Mesenchymal stem cell (in vitro differentiated cells and primary cell): ENCODE data around the gene CTU2.

Experiments used
- DNase-seq: peaks from one replicate; pipeline ENCODE4 v3.0.0-alpha.2; 2013
- H2AFZ ChIP-seq: one replicate; pipeline ENCODE4 v1.6.1; 2013; ENCODE audit warnings: low read depth, mild to moderate bottlenecking, control low read depth, inconsistent platforms, low read length, moderate library complexity
- H2AK5ac ChIP-seq: 2 replicates; pipeline ENCODE4 v1.6.1; 2013; ENCODE audit warnings: low read length, moderate library complexity, mild to moderate bottlenecking, inconsistent platforms; ENCODE audit not compliant: severe bottlenecking
- H2BK120ac ChIP-seq: one replicate; pipeline ENCODE4 v1.6.1; 2013; ENCODE audit warnings: low read depth, mild to moderate bottlenecking, inconsistent platforms, low read length, moderate library complexity
- H2BK12ac ChIP-seq, 2 experiments: one replicate each; pipeline ENCODE4 v1.6.1; 2013; ENCODE audit warnings: inconsistent platforms in 2 of 2, low read length in 2 of 2, mild to moderate bottlenecking in 2 of 2, moderate library complexity in 2 of 2, control low read depth in 1 of 2
- H2BK15ac ChIP-seq: one replicate; pipeline ENCODE4 v1.6.1; 2013; ENCODE audit warnings: mild to moderate bottlenecking, low read depth, inconsistent platforms; ENCODE audit not compliant: poor library complexity, severe bottlenecking
- H2BK5ac ChIP-seq: 2 replicates; pipeline ENCODE4 v1.6.1; 2013; ENCODE audit warnings: low read depth, mild to moderate bottlenecking, low read length, control low read depth, inconsistent platforms; ENCODE audit not compliant: poor library complexity, severe bottlenecking
- H3K14ac ChIP-seq, 2 experiments: one replicate each; pipeline ENCODE4 v1.6.1; 2013; ENCODE audit warnings: inconsistent platforms in 2 of 2, low read length in 2 of 2, control low read depth in 1 of 2, mild to moderate bottlenecking in 1 of 2, moderate library complexity in 1 of 2
- H3K18ac ChIP-seq, 2 experiments: one replicate each; pipeline ENCODE4 v1.6.1; 2013; ENCODE audit warnings: inconsistent platforms in 2 of 2, low read length in 2 of 2, control low read depth in 1 of 2, low read depth in 1 of 2, mild to moderate bottlenecking in 1 of 2
- H3K23ac ChIP-seq, 2 experiments: one replicate each; pipeline ENCODE4 v1.6.1; 2013; ENCODE audit warnings: inconsistent platforms in 2 of 2, low read length in 2 of 2, mild to moderate bottlenecking in 2 of 2, moderate library complexity in 2 of 2, control low read depth in 1 of 2
- H3K27ac ChIP-seq: 2 replicates; pipeline ENCODE4 v1.5.1; 2013; ENCODE audit warnings: mild to moderate bottlenecking, moderate library complexity, low read length, control low read depth, inconsistent platforms; ENCODE audit not compliant: poor library complexity, severe bottlenecking
- H3K27me3 ChIP-seq, 2 experiments: 2 replicates each; pipeline versions ENCODE4 v1.6.1 to v1.7.0; 2013; ENCODE audit warnings: low read length in 2 of 2, mild to moderate bottlenecking in 2 of 2, moderate library complexity in 2 of 2, control low read depth in 1 of 2, inconsistent platforms in 1 of 2; ENCODE audit not compliant: control insufficient read depth in 1 of 2, insufficient read depth in 1 of 2
- H3K36me3 ChIP-seq, 2 experiments: 2 replicates each; pipeline versions ENCODE4 v1.6.1 to v1.7.0; 2013; ENCODE audit warnings: low read length in 2 of 2, control low read depth in 1 of 2, inconsistent platforms in 1 of 2, low read depth in 1 of 2, mild to moderate bottlenecking in 1 of 2; ENCODE audit not compliant: insufficient read depth in 2 of 2, control insufficient read depth in 1 of 2
- H3K4ac ChIP-seq, 2 experiments: one replicate each; pipeline ENCODE4 v1.6.1; 2013; ENCODE audit warnings: inconsistent platforms in 2 of 2, low read length in 2 of 2, mild to moderate bottlenecking in 2 of 2, moderate library complexity in 2 of 2, control low read depth in 1 of 2, low read depth in 1 of 2
- H3K4me1 ChIP-seq: 2 replicates; pipeline ENCODE4 v1.6.1; 2013; ENCODE audit warnings: low read depth, low read length, control low read depth; ENCODE audit not compliant: control insufficient read depth, insufficient read depth
- H3K4me2 ChIP-seq: 2 replicates; pipeline ENCODE4 v1.6.1; 2013; ENCODE audit warnings: low read length, mild to moderate bottlenecking, inconsistent platforms; ENCODE audit not compliant: poor library complexity, severe bottlenecking
- H3K4me3 ChIP-seq, 2 experiments: 2 replicates each; pipeline versions ENCODE4 v1.5.1 to v1.7.0; 2013; ENCODE audit warnings: low read length in 2 of 2, mild to moderate bottlenecking in 2 of 2, control low read depth in 1 of 2, low read depth in 1 of 2; ENCODE audit not compliant: insufficient read depth in 1 of 2
- H3K79me1 ChIP-seq: replicated peaks from 2 replicates; pipeline ENCODE4 v1.6.1; 2013; ENCODE audit warnings: mild to moderate bottlenecking, control low read depth, low read length, inconsistent platforms; ENCODE audit not compliant: poor library complexity, severe bottlenecking
- H3K9ac ChIP-seq: 2 replicates; pipeline ENCODE4 v1.7.0; 2013; ENCODE audit warnings: mild to moderate bottlenecking, low read length, moderate library complexity
- H3K9me3 ChIP-seq: 2 replicates; pipeline ENCODE4 v1.7.0; 2013; ENCODE audit warnings: mild to moderate bottlenecking, low read length; ENCODE audit not compliant: control insufficient read depth
- H4K8ac ChIP-seq: one replicate; pipeline ENCODE4 v1.6.1; 2013; ENCODE audit warnings: inconsistent platforms, mild to moderate bottlenecking, low read length, moderate library complexity
- H4K91ac ChIP-seq: one replicate; pipeline ENCODE4 v1.6.1; 2013; ENCODE audit warnings: mild to moderate bottlenecking, low read length, inconsistent platforms
- WGBS: methylation state at CpG from one replicate; pipeline ENCODE4 v1.1.7; 2013; ENCODE audit warnings: mixed read lengths; 5-methylcytosine and 5-hydroxymethylcytosine counted together

The CTU2 gene

DNA sequence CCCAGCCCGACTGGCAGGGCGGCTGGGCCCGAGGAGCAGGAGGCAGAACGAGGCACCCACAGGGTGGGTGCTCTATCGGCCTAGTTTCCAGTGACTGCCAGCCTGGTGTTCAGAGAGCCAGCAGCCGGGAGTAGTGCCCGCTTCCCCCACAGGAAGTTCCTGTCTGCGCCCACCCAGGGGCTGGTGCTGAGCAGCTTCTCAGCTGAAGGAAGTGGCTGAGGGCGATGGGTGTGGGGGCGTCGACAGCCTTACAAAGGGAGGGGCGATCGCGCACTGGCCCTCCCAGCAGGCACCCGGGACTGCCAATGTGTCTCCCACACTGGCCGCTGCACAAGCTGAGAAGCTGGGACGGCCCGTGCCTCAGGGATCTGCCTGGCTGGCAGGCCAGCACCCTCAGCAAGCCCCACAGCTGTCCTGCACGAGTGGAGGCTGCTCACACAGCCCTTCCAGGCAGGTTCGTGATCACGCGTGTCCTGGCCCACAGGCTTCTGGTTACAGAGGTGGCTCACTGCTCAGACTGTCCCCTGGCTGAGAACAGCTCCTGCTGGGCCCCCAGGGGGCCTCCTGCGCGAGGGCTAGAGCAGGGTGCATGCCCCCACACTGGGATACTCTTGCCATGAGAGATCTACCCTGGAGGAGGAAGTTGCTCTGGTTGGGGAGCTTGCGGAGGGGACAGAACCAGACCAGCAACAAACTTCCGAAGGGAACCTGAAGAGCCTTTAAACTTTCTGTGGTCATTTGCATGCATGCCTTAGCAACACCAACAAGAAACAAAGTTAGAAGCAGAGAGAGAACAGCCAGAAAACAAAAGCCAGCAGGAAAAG lies 2.6 kb upstream of the CTU2 start:
- no peak overlapping the region for H3K9ac ChIP-seq
- H2BK12ac ChIP-seq, result no peak overlapping the region
- H4K91ac ChIP-seq, result peak overlapping the region; percentile 48
- no peak overlapping the region for H3K27ac ChIP-seq
- no peak overlapping the region for H2BK120ac ChIP-seq
- no peaks in the 10 kb centered on the region for H3K9me3 ChIP-seq
- no peak overlapping the region for H2BK5ac ChIP-seq
- no peak for DNase-seq
- H3K36me3 ChIP-seq, result peaks cover 13 to 45% of the 10 kb centered on the region in 2 experiments
- no peak overlapping the region for H2AFZ ChIP-seq
- no peaks in the 10 kb centered on the region for H3K27me3 ChIP-seq
- H3K14ac ChIP-seq, result no peak overlapping the region
- H3K4me3 ChIP-seq, result no peak overlapping the region
- no peak overlapping the region for H4K8ac ChIP-seq
- no peak overlapping the region for H2AK5ac ChIP-seq
- H3K4me1 ChIP-seq, result peaks cover 39% of the 10 kb centered on the region
- no peak overlapping the region for H3K4me2 ChIP-seq
- H3K4ac ChIP-seq, result no peak overlapping the region
- WGBS, result 93% methylated on average over 26 of the region's 26 CpGs
- peaks cover 38% of the 10 kb centered on the region for H3K79me1 ChIP-seq
- H3K23ac ChIP-seq, result peak overlapping the region in 1 of 2 experiments; percentile 11
- peak overlapping the region; percentile 44 for H2BK15ac ChIP-seq
- no peak overlapping the region for H3K18ac ChIP-seq

GRCh38 chr16:88705076-88705684 lies 1.1 kb upstream of the CTU2 start:
- Histone ChIP-seq H2BK15ac (no peak overlapping the region), H3K14ac (no peak overlapping the region), H3K9ac (peak overlapping the region; percentile 93), H3K4me3 (peak overlapping the region; percentile 12 to 99), H3K4me2 (peak overlapping the region; percentile 89), H3K36me3 (peaks cover 0 to 42% of the 10 kb centered on the region in 2 experiments), H4K8ac (no peak overlapping the region), H3K4me1 (peaks cover 38% of the 10 kb centered on the region), H2BK12ac (peak overlapping the region in 1 of 2 experiments; percentile 1), H2BK5ac (no peak overlapping the region), H3K4ac (no peak overlapping the region), H3K23ac (peak overlapping the region in 1 of 2 experiments; percentile 57), H3K27ac (no peak overlapping the region), H2AFZ (no peak overlapping the region), H3K18ac (peak overlapping the region in 1 of 2 experiments; percentile 34), H2BK120ac (no peak overlapping the region), H4K91ac (no peak overlapping the region), H3K79me1 (peaks cover 47% of the 10 kb centered on the region), H3K27me3 (no peaks in the 10 kb centered on the region), H2AK5ac (no peak overlapping the region), H3K9me3 (no peaks in the 10 kb centered on the region)
- DNase-seq, result peak; percentile 53
- WGBS, result 55% methylated on average over 9 of the region's 9 CpGs

DNA sequence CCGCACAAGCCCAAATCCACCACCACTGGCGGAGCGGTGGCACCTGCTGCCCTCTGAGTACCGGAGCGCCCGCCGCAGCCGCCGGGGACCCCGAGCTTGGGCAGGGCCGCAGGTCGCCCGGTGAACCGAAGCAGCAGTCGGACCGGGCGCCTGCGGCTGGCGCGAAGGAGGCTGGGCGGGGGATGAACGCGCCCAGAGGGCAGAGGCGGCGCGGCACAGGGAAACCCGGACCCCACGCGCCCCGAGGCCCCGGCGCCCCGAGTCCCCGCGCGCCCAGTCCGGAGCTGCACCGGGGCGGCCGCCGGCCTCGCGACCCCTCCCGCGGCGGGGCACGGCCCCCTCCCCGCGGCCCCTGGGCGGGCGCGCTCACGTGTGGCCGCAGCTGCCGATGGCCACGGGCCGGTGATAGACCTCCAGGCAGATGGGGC lies 488 bp upstream of the CTU2 start:
- Histone ChIP-seq H3K4me3 (peak overlapping the region; percentile 95 to 99), H3K4me2 (peak overlapping the region; percentile 89), H3K4ac (peak overlapping the region; percentile 54 to 68), H2AK5ac (no peak overlapping the region), H3K36me3 (peaks cover 0 to 43% of the 10 kb centered on the region in 2 experiments), H4K8ac (peak overlapping the region; percentile 78), H2BK12ac (no peak overlapping the region), H3K79me1 (peaks cover 47% of the 10 kb centered on the region), H3K23ac (peak overlapping the region in 1 of 2 experiments; percentile 26), H3K27ac (no peak overlapping the region), H2BK15ac (peak overlapping the region; percentile 81), H3K14ac (no peak overlapping the region), H3K18ac (peak overlapping the region; percentile 74 to 76), H2BK5ac (no peak overlapping the region), H3K27me3 (no peaks in the 10 kb centered on the region), H2AFZ (peak overlapping the region; percentile 90), H4K91ac (no peak overlapping the region), H2BK120ac (no peak overlapping the region), H3K9me3 (no peaks in the 10 kb centered on the region), H3K4me1 (peaks cover 36% of the 10 kb centered on the region), H3K9ac (peak overlapping the region; percentile 93)
- WGBS, result 2% methylated on average over 31 of the region's 57 CpGs
- no peak for DNase-seq
